Activated T-cell treated with anti-CD3 and anti-CD28 coated beads for 48 hours (primary cell): ENCODE results near the gene CEP55.
"Not testable (repeated sequence)": the region's sequence is repeated elsewhere in the genome, so short reads cannot be mapped to it uniquely, and the experiment has no call there.

Experiments
- DNase-seq: peaks from one replicate; pipeline ENCODE4 v3.0.0-alpha.2; 2020; ENCODE audit warnings: low read depth

CEP55 gene

DNA sequence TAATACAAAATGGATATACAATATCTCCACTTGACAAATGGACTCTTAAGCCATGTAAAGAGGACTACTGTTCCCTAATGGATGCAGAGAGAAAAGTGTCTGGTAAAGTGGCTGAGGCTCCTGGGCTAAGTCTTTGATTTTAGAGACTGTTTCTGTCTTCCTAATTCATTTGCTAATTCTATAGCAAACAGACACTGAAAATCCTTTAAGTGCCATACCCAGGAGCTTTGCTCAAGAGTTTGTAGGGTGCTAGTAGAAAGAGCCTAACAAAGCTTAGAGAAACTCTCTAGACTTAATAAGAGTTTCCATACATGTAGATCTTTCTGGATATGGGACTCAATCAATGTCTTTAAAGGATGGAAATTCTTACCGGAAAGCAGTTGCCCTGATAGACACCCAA lies 16.7 kb downstream of the CEP55 start:
- no peak for DNase-seq

DNA sequence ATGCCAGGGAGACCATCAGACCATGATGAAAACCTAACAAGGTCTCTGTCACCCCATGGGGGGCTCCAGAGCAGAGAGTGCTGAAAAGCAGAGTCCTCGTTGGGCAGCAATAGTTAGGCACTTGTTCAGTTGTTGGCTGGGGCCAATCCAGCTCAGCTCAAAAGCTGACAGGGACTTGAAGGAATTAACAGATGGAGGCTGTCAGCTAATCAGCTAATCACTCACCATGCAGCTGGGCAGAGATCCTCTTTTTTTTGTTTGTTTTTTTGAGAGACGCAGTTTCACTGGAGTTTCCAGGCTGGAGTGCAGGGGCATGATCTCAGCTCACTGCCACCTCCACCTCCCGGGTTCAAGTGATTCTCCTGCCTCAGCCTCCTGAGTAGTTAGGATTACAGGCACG lies 18.1 kb downstream of the CEP55 start:
- no peak for DNase-seq

DNA sequence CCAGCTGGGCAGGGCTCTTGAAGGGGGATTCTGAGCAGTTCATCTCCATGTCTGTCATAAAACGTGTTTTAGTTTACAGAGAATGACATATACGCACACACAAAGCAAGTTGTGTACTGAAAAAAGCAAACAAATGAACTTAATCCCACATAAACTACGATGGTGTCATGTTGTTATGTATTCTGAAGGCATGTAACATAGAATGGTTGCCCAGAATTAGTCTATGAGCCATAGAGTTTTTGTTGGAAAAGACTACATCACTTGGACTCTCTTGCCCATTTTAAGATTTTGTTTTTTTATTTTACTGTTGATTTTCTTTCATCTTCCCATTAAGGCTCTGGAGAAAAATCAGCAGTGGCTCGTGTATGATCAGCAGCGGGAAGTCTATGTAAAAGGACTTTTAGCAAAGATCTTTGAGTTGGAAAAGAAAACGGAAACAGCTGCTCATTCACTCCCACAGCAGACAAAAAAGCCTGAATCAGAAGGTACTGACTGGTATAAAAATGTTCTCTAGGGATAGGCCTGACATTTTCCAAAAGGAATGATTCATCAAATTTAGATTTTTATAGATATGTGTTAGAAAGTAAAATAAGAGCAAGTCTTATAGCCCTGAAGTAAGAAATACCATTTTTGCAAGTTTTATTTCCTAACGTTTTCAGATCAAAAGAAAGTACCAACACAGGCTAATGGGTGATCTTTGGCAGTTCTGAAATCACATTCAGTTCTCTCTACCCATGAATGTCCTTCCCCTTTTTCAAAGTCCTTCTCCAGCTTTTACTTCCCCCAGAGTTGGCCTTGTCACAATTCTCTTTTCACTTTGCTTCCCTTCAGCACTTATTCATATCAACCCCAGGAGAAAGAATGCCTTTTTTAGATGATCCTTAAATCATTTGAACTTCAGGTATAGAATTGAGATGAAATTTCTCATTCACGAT lies 18.9 kb downstream of the CEP55 start:
- no peak for DNase-seq

DNA sequence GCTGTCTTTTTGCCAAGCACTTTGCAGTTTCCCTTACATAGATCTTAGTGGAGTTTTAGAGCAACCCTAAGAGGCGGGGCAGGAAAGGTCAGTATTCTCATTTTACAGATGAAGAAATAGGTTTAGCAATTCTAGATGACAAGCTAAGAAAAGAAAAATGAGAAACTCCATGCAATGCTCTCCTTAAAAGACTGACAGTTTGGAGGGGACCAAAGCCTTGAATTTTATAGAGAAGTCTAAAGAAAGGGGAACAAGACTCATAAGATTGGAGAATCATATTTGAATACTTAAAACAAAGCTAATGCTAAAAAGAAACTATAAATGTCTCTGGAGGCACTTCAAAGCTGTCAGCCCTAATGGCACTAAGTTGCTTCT lies 19.6 kb downstream of the CEP55 start:
- DNase-seq: no peak

DNA sequence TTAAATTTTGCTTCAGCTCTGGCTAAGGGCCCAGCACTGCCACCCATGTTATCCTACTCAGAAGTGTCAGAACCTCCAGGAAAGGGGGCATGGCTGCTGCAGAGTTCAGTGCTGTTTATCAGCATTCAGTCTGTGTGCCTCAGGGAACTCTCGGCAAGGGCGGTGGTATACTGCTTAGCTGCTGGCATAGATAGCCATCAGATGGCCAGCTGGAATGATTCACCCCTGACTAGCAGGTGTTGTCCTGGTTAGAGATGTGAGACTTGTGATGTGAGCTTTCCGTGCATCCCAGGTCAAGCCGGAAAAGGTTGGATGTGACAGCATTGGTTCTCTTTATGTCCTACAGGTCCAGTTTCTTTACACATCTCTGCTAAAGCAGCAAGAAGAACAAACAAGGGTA lies 22.1 kb downstream of the CEP55 start:
- no peak for DNase-seq

DNA sequence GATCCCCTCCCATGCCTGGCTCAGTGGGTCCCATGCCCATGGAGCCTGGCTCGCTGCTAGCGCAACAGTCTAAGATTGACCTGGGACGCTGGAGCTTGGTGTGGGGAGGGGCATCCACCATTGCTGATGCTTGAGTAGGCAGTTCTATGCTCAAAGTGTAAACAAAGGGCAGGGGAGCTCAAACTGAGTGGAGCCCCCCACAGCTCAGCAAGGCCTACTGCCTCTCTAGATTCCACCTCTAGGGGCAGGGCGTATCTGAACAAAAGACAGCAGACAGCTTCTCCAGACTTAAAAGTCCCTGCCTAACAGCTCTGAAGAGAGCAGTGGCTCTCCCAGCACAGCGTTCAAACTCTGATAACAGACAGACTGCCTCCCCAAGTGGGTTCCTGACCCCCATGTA lies 38.9 kb downstream of the CEP55 start:
- no peak for DNase-seq

DNA sequence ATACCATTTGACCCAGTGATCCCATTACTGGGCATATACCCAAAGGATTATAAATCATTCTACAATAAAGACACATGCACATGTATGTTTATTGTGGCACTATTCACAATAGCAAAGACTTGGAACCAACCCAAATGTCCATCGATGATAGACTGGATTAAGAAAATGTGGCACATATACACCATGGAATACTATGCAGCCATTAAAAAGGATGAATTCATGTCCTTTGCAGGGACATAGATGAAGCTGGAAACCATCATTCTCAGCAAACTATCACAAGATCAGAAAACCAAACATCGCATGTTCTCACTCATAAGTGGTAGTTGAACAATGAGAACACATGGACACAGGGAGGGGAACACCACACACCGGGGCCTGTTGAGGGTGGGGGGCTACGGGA lies 44.5 kb downstream of the CEP55 start:
- not testable (repeated sequence) for DNase-seq

DNA sequence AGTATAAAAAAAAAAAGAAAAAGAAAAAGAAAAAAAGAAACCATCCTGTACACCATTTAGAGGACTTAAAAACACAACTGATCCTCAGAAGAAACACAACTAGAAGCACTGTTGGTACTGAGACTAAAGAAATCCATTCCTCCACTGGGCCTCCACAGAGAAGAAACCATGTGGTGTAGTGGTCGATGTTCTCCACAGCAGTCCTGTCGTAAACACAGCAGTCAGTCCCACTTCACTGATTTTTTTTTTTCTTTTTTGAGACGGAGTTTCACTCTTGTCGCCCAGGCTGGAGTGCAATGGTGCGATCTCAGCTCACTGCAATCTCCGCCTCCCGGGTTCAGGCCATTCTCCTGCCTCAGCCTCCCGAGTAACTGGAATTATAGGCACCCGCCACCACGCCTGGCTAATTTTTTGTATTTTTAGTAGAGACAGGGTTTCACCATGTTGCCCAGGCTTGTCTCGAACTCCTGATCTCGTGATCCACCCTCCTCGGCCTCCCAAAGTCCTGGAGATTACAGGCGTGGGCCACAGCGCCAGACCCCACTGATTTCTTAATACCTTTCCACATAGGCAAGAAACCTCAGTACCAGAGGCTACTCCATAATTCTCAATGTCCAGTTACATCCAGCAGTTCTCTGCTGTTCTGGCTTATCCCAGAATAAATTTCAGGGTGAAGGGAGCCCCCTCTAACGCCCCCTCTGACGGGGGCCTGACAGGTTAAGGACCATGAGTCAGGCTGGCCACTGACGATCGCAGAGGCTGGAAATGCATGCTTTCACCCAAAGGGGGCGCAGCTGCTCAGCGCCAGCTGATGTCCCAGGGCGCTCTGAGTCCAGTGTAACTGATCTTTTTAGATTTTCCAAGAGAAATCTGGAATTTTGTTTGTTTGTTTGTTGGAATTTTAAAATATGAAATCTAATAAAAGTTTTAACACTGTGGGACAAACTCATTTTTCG lies 45.3 kb downstream of the CEP55 start:
- peak; percentile 14 for DNase-seq

DNA sequence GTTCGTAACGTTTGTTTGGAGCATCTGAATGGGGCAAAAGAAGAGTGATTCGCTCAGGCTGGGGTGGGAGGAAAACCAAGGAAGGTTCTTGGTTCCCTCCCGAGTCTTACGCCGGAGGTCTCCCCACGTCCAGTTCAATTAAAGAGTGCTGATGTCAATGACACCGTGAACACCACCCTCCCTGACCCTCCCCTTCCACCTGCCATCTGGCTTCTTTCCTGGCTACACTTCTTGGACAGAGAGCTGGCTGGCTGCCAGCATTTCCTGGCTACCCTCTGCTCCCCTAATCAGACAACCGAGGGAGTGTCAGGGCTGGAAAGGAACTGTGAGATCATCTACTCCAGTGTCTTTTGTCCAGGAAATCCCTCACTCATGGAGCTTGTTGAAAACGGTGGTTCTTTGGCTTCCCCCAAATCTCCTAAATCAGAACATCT lies 46.0 kb downstream of the CEP55 start:
- no peak for DNase-seq

DNA sequence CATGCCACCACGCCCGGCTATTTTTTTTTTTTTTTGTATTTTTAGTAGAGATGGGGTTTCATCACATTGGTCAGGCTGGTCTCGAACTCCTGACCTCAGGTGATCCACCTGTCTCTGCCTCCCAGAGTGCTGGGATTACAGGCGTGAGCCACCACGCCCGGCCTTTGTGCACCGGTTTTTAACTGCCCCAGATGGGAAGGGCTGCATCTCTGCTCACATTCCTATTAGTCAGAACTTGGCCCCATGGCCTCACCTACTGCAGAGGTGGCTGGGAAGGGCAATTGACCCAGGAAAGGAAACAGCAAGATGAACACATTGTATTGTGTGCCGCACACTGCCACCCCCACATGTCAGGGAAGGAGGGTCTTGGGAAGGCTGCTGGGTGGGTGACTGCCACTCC lies 50.6 kb downstream of the CEP55 start:
- DNase-seq: not testable (repeated sequence)

DNA sequence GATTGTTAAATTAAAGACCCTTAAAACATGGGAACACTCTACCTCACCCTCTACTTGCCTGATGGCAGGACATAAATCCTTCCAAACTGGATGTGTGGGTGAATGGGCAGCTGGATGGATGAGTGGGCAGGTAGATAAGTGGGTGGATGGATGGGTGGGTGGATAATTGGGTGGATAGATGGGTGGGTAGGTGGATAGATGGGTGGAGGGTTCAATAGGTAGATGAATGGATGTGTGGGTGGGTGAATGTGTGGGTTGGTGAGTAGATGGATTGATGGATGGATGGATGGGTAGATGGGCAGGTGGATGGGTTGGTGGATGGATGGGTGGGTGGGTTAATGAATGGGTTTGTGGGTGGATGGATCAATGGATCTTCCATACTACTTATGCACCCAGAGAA lies 51.1 kb downstream of the CEP55 start:
- DNase-seq: no peak

DNA sequence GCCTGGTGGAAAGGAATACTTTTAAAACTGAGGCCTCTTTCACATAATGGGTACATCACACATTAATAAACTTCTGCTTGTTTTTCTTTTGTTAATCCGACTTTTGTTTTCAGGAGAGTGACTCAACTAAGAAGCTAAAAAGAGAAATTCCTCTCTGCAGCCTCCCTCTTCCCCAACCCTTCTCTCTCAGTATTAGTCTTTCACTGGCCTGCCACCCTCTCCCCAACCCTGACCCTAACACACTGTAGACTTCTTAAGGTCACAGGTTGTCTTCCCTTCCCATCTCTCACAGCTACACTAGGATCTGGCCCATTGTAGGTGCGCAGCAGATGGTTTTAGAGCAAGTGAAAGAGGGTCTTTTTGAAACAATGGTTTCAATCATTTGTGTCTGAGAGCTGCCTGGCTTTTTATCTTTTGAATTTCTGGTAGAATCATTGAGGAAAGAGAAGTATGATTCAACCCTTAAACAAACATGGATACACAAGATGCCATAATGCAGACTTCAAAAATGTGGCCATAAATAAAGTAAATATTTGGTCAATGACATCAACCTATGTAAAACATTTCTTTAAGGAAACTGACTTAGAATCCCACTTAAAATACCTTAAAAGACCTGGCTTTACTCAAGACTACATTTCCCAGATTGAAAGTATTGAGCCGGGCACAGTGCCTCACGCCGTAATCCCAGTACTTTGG lies 52.1 kb downstream of the CEP55 start:
- DNase-seq: no peak

DNA sequence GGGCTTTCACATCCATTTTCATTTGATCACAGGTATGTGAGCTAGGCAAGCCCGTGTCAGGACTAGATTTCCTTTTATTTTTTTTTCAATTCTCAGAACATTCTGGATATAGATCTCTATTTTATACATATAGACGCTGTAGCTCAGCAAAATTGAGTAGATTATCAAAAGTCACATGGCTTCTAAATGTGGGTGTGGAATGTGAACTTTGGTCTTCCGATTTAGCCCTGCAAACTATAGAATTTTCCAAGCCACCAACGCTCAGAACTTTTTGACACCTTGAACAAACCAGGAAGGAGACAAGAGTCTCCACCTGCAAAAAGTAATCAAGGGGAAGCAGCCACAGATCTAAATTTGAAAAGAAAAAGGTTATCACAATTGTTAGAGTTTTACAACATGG lies 54.2 kb downstream of the CEP55 start:
- no peak for DNase-seq

DNA sequence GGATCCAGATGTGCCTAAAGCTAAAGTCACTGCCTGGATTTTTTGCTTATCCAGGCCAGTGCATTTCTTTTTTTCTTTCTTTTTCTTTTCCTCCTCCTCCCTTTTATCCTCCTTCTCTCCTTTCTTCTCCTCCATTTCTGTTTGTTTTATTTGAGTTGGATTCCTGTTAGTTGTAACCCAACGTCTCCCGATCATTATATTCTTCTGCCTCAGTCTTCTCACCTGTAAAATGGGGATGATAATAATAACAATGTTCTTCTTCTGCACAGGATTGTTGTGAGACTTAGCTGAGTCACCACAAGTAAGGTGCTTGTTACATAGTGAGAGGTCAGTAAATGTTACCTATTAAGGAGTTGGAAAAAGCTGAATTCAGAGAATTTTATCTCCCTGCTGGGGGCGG lies 56.4 kb downstream of the CEP55 start:
- no peak for DNase-seq

DNA sequence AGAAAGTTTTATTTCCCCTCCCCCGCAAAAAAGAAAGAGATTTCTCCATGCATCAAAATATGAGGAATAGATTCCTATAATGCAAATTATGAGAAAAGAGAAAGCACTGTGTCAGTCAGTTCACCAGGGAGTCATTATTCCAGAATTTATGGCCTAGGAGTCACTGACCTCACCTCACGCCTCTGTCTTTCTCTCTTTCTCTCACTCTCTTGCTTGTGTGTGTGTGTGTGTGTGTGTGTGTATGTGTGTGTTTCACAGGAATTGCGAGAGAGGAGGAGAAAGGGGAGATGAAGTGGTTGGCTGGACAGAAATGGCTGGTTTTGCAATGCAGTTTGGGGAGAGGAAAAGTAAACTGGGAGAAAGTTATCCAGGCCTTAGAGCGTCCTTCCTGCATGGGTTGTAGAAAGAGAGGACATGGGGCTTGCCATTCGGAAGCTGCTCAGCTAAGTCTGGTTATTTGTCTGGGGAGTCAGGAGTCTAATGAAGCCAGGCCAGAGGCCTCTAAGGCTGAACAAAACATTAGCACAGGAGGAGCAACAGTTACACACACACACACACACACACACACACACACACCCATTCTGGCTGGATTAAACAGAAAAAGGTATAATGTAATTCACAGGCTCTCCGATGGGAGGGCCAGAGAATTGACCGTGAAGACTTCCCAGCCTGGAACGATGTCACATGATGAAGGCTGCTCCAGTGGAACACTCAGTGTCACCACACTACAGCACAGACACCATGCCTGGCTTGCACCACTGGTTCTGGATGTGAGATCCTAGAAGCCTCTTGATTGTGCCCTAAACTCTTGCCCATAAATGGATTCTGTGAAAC lies 57.3 kb downstream of the CEP55 start:
- no peak for DNase-seq

DNA sequence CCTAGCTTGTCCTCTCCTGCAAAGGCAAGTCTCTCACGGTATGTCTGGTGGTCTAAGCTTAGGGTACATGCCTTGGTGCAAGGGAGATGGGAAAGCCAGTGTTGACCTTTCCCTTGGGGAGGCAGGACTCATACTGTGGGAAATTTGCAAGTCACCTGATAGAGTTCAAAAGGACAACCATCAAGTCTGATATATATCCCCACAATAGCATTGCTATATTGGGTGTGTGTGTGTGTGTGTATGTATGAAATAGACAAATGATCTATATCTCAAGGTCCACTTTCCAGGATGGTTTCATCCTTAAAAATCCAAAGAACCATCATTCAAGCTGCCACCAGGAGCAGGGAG lies 57.9 kb downstream of the CEP55 start:
- no peak for DNase-seq

DNA sequence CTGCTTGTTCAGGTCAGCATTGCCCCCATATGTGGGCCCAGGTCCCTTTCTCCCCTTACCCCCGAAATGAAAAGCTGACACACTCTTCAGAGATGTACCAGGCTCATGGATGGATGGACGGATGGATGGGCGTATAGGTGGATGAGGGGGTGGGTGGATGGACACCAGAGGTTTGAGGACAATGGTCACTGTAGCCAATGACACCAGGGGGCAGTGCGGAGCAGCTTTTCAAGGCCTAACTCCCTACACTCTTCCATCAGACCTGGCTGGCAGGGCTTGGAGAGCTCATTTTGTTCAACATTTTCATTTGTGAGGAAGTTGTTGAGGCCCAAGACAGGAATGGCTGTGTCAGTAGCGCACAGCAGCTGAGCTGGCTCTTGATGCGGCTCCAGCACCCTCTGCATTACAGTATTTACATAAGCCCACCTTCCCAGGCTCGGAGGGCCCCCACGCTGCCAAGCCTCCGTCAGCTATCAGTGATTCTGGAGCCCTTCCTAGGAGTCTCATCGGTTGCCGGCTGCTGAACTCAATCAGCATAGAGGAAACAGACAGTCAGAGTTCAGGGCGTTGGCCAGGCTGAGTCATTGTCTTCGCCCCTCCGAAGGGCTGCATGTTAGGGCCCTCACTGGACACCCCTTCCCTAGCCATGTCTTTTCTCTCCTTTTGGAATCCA lies 58.5 kb downstream of the CEP55 start:
- DNase-seq: peak; percentile 39

DNA sequence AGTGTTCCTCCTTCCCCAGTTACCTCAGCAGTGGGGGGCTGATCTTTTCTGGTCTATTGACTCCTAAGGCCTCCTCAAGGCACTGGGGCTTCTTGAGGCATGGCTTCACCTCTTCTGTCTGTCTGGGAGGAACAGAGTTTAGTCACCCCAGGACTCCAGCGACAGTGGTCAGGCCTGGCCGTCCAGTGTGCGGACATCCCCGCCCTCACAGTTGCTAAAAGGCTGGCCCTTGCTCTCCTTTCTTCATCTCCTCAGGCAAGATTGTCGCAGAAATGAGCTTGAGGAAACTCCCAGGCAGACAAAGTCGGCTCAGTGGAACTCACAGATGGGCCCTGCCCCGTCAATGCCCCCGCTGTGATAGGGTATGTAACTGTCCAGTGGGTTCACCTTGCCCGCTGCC lies 63.1 kb downstream of the CEP55 start:
- DNase-seq: no peak

DNA sequence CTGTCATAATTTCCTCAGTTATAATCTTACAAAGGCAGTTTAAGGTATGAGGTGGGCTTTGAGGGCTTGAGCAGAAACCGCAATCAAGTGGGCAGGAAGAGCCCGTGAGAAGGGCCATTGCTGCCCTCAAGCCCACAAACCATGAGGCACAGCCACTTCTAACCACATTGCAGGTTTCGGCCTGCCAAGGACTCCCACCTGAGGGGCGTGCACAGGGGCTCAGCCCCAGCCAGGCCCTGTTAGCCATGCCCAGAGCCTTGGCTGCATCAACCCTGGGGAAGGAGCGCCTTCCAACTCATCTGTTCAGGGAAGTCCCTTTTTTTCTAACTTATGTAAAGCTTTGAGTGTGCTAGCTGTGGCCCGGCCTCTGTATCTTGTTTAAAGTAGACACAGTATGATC lies 64.1 kb downstream of the CEP55 start:
- DNase-seq: no peak

DNA sequence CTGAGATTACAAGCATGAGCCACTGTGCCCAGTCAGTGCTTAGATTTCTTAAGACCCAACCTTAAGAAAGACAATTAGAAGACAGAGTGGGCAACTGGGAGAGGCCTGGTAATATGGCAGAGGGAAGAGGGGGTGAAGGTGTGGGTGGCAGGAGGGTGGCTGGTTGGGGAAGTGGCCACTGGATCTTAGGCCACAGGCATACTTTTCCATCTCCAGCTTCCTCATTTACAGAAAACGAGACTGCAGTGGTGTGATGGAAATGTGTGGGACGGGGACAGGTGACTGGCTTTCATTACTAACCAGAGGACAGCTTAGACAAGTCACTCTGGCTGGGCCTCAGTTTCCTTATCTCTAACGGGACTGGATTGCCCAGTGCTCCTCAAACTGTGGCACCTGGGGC lies 69.0 kb downstream of the CEP55 start:
- no peak for DNase-seq
